ENCODE data around the gene R3HDM4.

DNA sequence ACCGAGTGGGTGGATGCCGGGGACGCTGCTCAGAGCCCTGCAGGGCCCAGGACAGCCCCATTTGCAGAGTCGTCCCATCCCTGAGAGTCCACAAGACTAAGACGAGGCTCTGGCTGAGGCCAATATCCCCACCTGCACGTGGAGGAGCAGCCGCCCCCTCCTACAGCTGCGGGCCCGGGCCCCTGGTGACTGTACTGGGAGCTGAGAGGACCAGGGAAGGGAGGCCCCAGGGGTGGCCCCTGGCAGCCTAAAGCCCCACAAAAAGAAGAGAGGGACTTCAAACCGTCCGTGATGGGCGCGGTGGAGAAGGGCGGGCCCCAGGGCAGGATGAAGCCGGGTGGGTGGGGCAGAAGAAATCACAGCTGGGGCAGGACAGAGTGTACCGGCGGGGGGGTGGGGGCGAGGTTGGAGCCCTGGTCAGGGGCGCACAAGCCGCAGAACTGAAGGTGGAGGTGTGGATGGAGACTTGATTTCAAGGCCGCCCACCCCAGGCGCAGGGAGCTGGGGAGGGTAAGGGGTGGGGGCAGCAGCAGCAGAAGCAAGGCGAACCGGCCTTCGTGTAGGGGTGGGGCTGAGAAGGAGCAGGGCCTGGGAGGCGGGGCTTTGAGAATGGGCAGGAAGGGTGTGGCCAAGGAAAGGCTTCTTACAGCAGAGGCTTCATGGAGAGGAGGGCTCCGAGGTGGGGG lies 40.6 kb downstream of the R3HDM4 start:
- TF ChIP-seq, protein P1, sequence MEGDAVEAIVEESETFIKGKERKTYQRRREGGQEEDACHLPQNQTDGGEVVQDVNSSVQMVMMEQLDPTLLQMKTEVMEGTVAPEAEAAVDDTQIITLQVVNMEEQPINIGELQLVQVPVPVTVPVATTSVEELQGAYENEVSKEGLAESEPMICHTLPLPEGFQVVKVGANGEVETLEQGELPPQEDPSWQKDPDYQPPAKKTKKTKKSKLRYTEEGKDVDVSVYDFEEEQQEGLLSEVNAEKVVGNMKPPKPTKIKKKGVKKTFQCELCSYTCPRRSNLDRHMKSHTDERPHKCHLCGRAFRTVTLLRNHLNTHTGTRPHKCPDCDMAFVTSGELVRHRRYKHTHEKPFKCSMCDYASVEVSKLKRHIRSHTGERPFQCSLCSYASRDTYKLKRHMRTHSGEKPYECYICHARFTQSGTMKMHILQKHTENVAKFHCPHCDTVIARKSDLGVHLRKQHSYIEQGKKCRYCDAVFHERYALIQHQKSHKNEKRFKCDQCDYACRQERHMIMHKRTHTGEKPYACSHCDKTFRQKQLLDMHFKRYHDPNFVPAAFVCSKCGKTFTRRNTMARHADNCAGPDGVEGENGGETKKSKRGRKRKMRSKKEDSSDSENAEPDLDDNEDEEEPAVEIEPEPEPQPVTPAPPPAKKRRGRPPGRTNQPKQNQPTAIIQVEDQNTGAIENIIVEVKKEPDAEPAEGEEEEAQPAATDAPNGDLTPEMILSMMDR (IDR thresholded peaks at IDR 0.05; ENCODE audit: low read length), result no peak
- TF ChIP-seq EZH2 (IDR thresholded peaks at IDR 0.05; ENCODE audit: borderline replicate concordance, low read length), result no peak

Data from OCI-LY1 (cell line).